ENCODE measurements around the gene ABHD17C.
"Not testable (repeated sequence)": the region's sequence is repeated elsewhere in the genome, so short reads cannot be mapped to it uniquely, and the experiment has no call there.

The ABHD17C gene

DNA sequence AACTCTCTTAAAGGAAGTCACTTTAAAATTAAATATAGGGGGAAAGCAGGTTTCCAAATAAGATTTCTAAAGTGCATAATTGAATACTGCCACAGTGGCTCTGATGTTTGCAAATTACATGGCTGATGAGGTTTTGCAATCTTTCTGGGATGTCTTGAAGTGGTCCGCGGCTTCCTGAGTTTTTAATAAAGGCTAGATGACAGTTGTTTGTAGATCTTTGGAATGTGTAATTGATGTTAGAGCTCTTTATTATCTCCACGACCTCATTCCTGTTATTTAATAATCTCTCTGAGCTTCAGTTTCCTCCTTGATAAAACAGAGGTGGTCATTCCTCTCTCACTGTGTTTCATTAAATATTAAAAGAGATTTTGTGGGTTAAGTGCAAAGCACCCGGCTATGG is 57.1 kb downstream of the ABHD17C start:
- no peak for TF ChIP-seq EZH2 (IDR thresholded peaks at IDR 0.05)
- no peak for TF ChIP-seq FOXP2 (optimal IDR thresholded peaks at IDR 0.05; ENCODE audit: control extremely low read depth, extremely low read length, insufficient read depth)
- TF ChIP-seq POLR2AphosphoS5 (IDR thresholded peaks at IDR 0.05; ENCODE audit: borderline replicate concordance, low read depth, low read length): no peak
- Histone ChIP-seq H3K36me3 (ENCODE audit: insufficient read depth, low read length) (no peaks in the 10 kb centered on the region), H3K9ac (ENCODE audit: insufficient read length) (no peak overlapping the region), H3K27ac (no peak overlapping the region), H3K9me3 (ENCODE audit: low read depth, low read length) (no peaks in the 10 kb centered on the region), H3K4me3 (no peak overlapping the region)
- DNase-seq (ENCODE audit: low read depth, low spot score): peak; percentile 12

DNA sequence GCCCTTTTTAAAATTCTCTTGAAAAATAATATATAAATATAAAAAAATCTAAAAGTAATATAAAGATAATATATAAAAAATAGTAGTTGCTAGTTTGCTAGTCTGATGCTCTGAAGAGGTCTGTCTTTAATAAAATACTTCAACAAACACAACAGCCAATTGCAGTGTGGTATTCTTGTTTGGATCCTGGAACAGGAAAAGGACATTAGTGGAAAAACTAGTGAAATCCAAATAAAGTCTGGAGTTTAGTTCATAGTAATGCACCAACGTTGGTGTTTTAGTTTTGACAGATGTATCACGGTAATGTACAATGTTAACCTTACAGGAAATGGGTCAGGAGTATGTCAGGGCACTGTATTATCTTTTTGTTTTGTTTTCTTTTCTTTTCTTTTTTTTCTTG is 58.1 kb downstream of the ABHD17C start:
- Histone ChIP-seq H3K36me3 (ENCODE audit: insufficient read depth, low read length) (no peaks in the 10 kb centered on the region), H3K4me3 (no peak overlapping the region), H3K9me3 (ENCODE audit: low read depth, low read length) (no peaks in the 10 kb centered on the region), H3K27ac (no peak overlapping the region), H3K9ac (ENCODE audit: insufficient read length) (no peak overlapping the region)
- no peak for DNase-seq (ENCODE audit: low read depth, low spot score)
- TF ChIP-seq POLR2AphosphoS5 (IDR thresholded peaks at IDR 0.05; ENCODE audit: borderline replicate concordance, low read depth, low read length): no peak
- TF ChIP-seq EZH2 (IDR thresholded peaks at IDR 0.05): no peak
- TF ChIP-seq FOXP2 (optimal IDR thresholded peaks at IDR 0.05; ENCODE audit: control extremely low read depth, extremely low read length, insufficient read depth): no peak

DNA sequence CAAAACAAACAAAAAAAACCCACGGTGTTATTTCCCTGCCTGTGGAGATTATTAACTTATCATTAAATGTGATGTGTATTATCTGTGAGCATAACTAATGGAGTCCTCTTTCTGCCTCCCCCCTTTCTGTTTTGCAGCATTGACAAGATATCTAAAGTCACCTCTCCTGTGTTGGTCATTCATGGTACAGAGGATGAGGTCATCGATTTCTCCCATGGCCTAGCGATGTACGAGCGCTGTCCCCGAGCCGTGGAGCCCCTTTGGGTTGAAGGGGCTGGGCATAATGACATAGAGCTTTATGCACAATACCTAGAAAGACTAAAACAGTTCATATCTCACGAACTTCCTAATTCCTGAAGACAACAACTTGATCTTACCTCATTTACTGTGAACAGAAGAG is 58.9 kb downstream of the ABHD17C start:
- no peak overlapping the region for H3K4me3 ChIP-seq
- TF ChIP-seq POLR2AphosphoS5 (IDR thresholded peaks at IDR 0.05; ENCODE audit: borderline replicate concordance, low read depth, low read length): no peak
- TF ChIP-seq EZH2 (IDR thresholded peaks at IDR 0.05): no peak
- no peak for TF ChIP-seq FOXP2 (optimal IDR thresholded peaks at IDR 0.05; ENCODE audit: control extremely low read depth, extremely low read length, insufficient read depth)
- H3K27ac ChIP-seq: no peak overlapping the region
- H3K9me3 ChIP-seq (ENCODE audit: low read depth, low read length): no peaks in the 10 kb centered on the region
- H3K9ac ChIP-seq (ENCODE audit: insufficient read length): no peak overlapping the region
- H3K36me3 ChIP-seq (ENCODE audit: insufficient read depth, low read length): no peaks in the 10 kb centered on the region
- DNase-seq (ENCODE audit: low read depth, low spot score): no peak

DNA sequence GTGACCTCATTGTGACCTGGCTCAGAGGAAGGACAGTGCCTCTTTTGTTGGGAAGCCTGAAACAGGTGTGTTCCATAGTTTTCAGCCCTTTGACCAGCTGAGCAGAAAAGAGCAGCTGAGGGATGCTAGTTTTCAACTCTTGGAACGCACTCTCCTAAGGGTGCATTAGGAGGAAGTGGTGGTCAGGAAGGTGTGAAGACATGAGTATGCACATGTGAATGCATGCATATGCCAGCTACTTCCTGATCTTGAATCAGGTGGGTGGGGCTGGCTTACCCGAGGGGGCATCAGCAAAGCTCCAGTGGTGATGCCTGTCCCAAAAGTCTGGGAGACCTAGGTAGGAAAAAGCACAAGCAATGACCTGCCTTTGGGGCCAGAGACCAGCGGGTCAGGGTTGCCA is 60.8 kb downstream of the ABHD17C start:
- H3K9me3 ChIP-seq (ENCODE audit: low read depth, low read length): no peaks in the 10 kb centered on the region
- no peak for TF ChIP-seq POLR2AphosphoS5 (IDR thresholded peaks at IDR 0.05; ENCODE audit: borderline replicate concordance, low read depth, low read length)
- TF ChIP-seq EZH2 (IDR thresholded peaks at IDR 0.05): no peak
- no peak for TF ChIP-seq FOXP2 (optimal IDR thresholded peaks at IDR 0.05; ENCODE audit: control extremely low read depth, extremely low read length, insufficient read depth)
- H3K27ac ChIP-seq: no peak overlapping the region
- H3K9ac ChIP-seq (ENCODE audit: insufficient read length): no peak overlapping the region
- no peak overlapping the region for H3K4me3 ChIP-seq
- no peak for DNase-seq (ENCODE audit: low read depth, low spot score)
- no peaks in the 10 kb centered on the region for H3K36me3 ChIP-seq (ENCODE audit: insufficient read depth, low read length)

DNA sequence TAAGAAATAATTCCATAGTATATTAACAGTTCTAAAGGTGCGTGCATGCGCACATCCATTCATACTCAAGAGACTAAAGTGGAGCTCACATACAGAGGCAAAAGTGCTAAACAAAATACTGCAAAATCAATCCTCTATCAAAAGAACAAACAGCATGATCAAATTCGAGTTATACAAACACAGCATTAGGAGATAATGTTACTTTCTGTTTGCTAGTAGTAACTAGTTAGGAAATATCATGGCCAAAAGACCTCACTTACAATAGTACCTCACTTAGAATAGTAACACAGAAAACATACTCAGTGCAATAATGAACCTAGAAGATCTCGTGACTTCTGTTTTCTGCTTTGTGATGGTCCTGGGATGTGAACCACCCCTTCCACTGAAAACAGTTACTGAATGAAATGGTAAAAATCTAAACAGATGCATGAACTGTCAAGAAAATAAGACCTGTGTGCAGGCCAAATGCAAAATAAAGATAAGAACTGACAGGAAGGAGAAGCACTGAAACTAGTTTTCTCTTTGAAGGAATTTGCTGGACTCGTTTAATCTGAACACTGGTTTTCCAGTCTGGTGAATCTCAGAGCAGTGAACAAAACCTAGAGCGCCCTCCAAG is 63.1 kb downstream of the ABHD17C start:
- Histone ChIP-seq H3K9me3 (ENCODE audit: low read depth, low read length) (no peaks in the 10 kb centered on the region), H3K27ac (no peak overlapping the region), H3K9ac (ENCODE audit: insufficient read length) (no peak overlapping the region), H3K4me3 (no peak overlapping the region), H3K36me3 (ENCODE audit: insufficient read depth, low read length) (no peaks in the 10 kb centered on the region)
- TF ChIP-seq EZH2 (IDR thresholded peaks at IDR 0.05) (no peak), FOXP2 (optimal IDR thresholded peaks at IDR 0.05; ENCODE audit: control extremely low read depth, extremely low read length, insufficient read depth) (no peak), POLR2AphosphoS5 (IDR thresholded peaks at IDR 0.05; ENCODE audit: borderline replicate concordance, low read depth, low read length) (no peak)
- DNase-seq (ENCODE audit: low read depth, low spot score): no peak

DNA sequence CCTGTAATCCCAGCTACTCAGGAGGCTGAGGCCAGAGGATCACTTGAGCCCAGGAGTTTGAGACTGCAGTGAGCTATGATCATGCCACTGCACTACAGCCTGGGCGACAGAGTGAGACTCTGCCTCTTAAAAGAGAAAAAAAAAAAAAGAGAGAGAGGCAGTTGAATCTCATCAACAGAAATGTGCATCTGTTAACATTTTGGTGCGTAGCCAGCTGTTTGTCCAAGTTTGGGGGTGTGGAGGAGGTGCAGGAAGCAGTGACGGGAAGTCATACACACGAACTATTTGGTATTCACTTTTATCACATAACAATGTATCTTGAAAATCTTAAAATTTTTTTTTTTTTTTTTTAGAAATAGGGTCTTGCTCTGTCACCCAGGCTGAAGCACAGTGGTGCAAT is 65.8 kb downstream of the ABHD17C start:
- no peak for TF ChIP-seq EZH2 (IDR thresholded peaks at IDR 0.05)
- no peak for TF ChIP-seq POLR2AphosphoS5 (IDR thresholded peaks at IDR 0.05; ENCODE audit: borderline replicate concordance, low read depth, low read length)
- TF ChIP-seq FOXP2 (optimal IDR thresholded peaks at IDR 0.05; ENCODE audit: control extremely low read depth, extremely low read length, insufficient read depth): no peak
- Histone ChIP-seq H3K27ac (no peak overlapping the region), H3K4me3 (no peak overlapping the region), H3K9ac (ENCODE audit: insufficient read length) (no peak overlapping the region), H3K9me3 (ENCODE audit: low read depth, low read length) (no peaks in the 10 kb centered on the region), H3K36me3 (ENCODE audit: insufficient read depth, low read length) (no peaks in the 10 kb centered on the region)
- DNase-seq (ENCODE audit: low read depth, low spot score): no peak

DNA sequence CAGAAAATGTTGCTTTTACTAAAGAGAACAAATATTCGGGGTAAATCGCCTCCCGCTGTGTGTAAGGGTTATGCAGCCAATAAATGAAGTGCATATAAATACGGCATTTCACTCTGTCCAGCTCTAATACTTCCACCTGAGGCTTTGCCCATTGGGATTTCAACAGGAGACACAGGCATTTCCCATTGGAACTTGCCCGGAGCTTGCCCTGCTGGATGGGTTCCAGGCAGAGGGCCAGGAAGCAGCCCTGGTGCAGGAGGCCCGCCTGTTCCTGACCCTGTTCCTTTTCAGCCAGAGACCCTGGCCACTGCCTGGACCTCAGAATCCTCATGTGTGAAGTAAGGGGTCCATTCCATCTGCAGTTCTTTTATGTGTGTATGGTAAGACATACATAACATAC is 66.6 kb downstream of the ABHD17C start:
- H3K36me3 ChIP-seq (ENCODE audit: insufficient read depth, low read length): no peaks in the 10 kb centered on the region
- H3K27ac ChIP-seq: no peak overlapping the region

DNA sequence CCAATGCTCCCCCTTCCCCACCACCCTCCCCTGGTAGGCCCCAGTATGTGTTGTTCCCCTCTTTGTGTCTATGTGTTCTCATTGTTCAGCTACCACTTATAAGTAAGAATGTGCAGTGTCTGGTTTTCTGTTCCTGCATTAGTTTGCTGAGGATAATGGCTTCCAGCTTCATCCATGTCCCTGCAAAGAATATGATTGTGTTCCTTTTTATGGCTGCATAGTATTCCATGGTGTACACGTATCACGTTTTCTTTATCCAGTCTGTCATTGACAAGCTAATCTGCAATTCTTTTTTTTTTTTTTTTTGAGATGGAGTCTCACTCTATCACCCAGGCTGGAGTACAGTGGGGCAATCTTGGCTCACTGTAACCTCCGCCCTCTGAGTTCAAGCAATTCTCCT is 68.1 kb downstream of the ABHD17C start:
- H3K9me3 ChIP-seq (ENCODE audit: low read depth, low read length); DNase-seq (ENCODE audit: low read depth, low spot score); H3K27ac ChIP-seq; H3K4me3 ChIP-seq; H3K9ac ChIP-seq (ENCODE audit: insufficient read length); H3K36me3 ChIP-seq (ENCODE audit: insufficient read depth, low read length): not testable (repeated sequence)

More for the DNA sequence above, 66.6 kb downstream of the ABHD17C start:
- DNase-seq (ENCODE audit: low read depth, low spot score): no peak
- Histone ChIP-seq H3K9me3 (ENCODE audit: low read depth, low read length) (no peaks in the 10 kb centered on the region), H3K4me3 (no peak overlapping the region), H3K9ac (ENCODE audit: insufficient read length) (no peak overlapping the region)
- no peak for TF ChIP-seq EZH2 (IDR thresholded peaks at IDR 0.05)
- no peak for TF ChIP-seq FOXP2 (optimal IDR thresholded peaks at IDR 0.05; ENCODE audit: control extremely low read depth, extremely low read length, insufficient read depth)
- no peak for TF ChIP-seq POLR2AphosphoS5 (IDR thresholded peaks at IDR 0.05; ENCODE audit: borderline replicate concordance, low read depth, low read length)

DNA sequence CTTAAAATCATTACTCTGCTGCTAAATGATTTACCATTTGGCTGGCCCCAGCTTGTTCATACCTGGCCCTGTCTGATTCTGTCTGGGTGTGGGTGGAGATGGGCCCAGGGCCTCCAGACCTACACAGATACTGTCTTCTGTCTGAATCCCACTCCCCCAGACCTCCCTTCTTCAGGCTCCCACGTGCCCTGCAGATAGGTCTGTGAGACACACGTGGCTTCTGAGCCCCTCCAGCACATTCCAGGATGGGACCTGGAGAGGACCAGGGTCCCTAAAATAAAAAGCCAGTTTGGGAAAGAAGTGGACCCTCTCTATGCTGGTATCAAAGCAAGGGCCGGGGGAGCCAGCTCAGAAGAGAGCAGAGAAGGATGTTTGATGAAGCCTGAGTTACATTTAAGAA is 69.4 kb downstream of the ABHD17C start:
- H3K4me3 ChIP-seq: no peak overlapping the region
- TF ChIP-seq FOXP2 (optimal IDR thresholded peaks at IDR 0.05; ENCODE audit: control extremely low read depth, extremely low read length, insufficient read depth) (no peak), EZH2 (IDR thresholded peaks at IDR 0.05) (no peak), POLR2AphosphoS5 (IDR thresholded peaks at IDR 0.05; ENCODE audit: borderline replicate concordance, low read depth, low read length) (no peak)

More for the DNA sequence above, 69.4 kb downstream of the ABHD17C start:
- H3K27ac ChIP-seq: no peak overlapping the region
- DNase-seq (ENCODE audit: low read depth, low spot score): no peak
- no peak overlapping the region for H3K9ac ChIP-seq (ENCODE audit: insufficient read length)
- no peaks in the 10 kb centered on the region for H3K36me3 ChIP-seq (ENCODE audit: insufficient read depth, low read length)
- no peaks in the 10 kb centered on the region for H3K9me3 ChIP-seq (ENCODE audit: low read depth, low read length)

Data from SK-N-MC (cell line).